Hematopoietic multipotent progenitor cell treated with erythropoietin and hydrocortisone succinate and interleukin-3 and kit ligand, for 8 days (in vitro differentiated cells): ENCODE data around the gene DAGLB.
"Not testable (repeated sequence)": the region's sequence is repeated elsewhere in the genome, so short reads cannot be mapped to it uniquely, and the experiment has no call there.

Source experiments
- DNase-seq: peaks from one replicate; pipeline ENCODE4 v3.0.0-alpha.2; 2015

The DAGLB gene

GRCh38 chr7:6423942-6424701 lies 23.6 kb downstream of the DAGLB start:
- DNase-seq: no peak

DNA sequence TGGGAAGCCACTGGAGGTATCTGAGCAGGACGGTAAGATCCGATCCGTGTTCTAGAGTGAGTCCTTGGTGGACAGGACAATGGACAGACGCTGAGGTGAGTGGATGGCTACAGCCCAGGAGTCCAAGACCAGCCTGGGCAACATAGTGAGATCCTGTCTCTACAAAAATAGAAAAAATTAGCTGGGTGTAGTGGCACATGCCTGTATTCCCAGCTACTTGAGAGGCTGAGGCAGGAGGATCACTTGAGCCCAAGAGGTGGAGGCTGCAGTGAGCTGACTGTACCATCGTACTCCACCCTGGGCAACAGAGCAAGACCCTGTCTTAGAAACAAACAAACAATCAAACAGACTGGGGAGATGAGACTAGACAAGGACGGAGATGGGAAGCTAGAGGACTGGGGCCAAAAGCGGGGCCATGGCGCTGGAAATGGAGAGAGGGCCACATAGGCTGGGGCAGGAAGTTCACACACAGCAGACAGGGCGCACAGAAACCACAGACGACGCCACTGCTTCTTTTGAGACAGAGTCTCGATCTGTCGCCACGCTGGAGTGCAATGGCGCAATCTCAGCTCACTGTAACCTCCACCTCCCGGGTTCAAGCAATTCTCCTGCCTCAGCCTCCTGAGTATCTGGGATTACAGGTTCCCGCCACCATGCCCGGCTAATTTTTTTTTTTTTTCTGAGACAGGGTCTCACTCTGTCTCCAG lies 24.7 kb downstream of the DAGLB start:
- DNase-seq: no peak

- DNase-seq: no peak
Measured at GRCh38 chr7:6422095-6422494, 25.7 kb downstream of the DAGLB start.

- no peak for DNase-seq
Measured at GRCh38 chr7:6420680-6421079, 27.1 kb downstream of the DAGLB start.

DNA sequence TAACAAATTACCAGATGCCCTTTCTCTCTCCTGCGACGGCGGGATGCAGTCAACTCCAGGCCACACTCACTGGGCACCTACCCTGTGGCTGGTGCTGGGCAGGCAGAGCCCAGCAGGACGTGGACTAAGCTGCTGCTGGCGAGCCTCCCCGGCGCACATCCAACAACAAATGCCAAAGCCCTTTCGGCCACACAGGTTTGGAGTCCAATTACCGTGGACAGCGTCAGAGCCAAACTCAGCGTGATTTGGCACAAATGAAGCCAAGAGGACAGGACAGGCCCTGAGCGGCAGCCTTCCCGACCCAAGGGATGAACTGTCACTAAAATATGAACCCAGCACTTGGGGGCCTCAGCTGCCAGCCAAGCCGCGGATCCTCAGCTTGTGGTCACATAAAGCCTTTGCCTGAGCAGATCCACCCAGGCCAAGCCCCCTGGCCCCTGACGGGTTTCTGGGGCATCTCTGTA lies 28.4 kb downstream of the DAGLB start:
- DNase-seq: no peak

GRCh38 chr7:6417408-6417807 lies 30.3 kb downstream of the DAGLB start:
- no peak for DNase-seq

- no peak for DNase-seq
Measured at GRCh38 chr7:6416516-6417145, 31.1 kb downstream of the DAGLB start.

DNA sequence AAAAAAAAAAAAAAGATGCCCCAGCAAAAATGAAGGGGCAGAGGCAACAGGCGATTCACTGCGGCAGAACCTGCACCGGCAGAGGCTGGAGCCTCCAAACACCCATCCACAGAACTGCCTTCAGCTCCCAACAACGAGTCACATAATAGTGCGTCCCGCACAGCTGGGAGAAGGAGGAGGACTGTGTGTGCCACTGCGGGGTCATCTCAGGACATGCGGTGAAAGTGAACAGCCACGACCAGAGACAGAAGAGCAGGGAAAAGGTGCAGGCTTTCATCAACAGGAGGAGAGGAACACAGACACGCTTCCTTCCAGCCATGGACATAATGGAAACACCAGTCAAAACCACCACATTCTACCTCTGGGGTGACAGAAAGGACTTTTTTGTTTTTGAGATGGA lies 34.1 kb downstream of the DAGLB start:
- DNase-seq: no peak

- DNase-seq: no peak
Measured at GRCh38 chr7:6409944-6410693, 37.6 kb downstream of the DAGLB start.

DNA sequence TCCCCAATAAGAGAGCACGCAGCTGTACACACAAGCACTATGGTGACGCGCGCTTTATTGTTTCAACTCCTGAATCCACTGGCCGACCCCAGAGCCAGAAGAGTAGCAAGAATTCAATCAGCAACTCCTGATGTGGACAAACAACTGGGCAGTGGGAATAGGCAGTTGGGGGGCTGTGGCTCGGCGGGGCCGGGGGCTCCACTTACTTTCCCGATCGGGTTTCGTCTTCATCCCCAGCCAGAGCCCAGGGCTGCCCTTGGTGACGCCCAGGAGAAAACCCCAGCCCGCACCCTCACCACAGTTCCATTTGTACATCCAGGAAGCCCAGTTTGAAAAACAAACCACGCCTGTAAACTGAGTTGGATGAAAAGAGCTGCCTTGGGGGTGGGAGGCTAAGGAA lies 38.7 kb downstream of the DAGLB start:
- no peak for DNase-seq

DNA sequence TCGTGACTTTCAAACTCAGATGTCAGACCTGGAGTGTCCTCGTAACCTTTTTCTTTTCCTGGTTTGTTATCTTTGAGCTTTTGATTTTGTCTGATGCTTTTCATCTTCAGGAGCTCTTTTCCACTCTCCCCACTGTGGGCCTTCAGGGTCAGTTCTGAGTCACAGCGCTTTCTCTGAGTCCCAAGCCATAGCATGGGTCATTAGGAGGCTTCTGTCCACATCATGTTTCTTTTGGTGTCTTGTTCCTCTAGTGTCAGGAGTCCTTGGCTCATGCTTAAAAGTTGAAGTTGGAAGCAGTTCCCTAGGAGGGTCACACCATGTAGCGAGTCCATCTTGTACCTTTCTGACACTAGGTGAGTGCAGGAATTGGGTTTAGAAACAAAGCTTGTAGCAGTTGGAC lies 40.3 kb downstream of the DAGLB start:
- DNase-seq: no peak

DNA sequence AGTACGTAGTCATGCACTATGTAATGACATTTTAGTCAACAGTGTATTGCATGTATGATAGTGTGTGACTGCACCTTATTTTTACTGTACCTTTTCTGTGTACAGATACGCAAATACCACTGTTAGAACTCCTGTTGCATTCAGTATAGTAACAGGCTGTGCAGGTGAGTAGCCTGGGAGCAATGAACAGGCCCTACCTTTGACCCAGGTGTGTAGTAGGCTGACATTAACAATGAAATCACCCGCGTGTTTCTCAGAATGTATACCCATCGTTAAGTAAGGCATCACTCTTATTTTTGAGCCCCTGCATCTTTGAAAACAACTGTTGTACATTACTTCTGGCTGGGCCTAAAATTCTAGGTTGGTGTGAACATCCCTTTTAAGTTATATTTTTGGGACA lies 41.6 kb downstream of the DAGLB start:
- no peak for DNase-seq

DNA sequence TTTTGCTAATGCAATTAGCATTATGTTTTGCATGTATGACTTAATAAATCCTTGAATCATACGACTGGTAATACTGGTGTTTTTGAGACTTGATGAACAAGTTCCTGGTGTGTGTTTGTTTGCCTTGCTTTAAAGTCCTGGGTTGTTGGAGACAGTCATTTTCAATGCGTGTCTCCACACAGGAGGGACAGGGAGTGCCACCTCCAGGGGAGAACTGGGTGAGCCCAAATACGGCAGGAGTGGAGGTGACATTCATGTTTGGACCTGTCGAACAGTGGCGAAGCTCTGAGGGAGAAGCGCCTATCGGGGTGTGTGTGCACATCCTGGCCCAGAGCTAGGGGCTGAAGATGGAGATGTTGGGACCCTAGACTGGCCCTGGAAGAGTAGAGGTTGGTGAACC lies 43.8 kb downstream of the DAGLB start:
- DNase-seq: no peak

DNA sequence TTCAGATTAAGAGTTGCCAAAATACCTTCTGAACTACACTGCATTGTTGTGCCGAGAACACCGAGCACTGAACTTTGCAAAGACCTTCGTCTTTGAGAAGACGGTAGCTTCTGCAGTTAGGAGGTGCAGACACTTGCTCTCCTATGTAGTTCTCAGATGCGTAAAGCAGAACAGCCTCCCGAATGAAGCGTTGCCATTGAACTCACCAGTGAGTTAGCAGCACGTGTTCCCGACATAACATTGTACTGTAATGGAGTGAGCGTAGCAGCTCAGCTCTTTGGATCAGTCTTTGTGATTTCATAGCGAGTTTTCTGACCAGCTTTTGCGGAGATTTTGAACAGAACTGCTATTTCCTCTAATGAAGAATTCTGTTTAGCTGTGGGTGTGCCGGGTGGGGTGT lies 45.0 kb downstream of the DAGLB start:
- DNase-seq: no peak

DNA sequence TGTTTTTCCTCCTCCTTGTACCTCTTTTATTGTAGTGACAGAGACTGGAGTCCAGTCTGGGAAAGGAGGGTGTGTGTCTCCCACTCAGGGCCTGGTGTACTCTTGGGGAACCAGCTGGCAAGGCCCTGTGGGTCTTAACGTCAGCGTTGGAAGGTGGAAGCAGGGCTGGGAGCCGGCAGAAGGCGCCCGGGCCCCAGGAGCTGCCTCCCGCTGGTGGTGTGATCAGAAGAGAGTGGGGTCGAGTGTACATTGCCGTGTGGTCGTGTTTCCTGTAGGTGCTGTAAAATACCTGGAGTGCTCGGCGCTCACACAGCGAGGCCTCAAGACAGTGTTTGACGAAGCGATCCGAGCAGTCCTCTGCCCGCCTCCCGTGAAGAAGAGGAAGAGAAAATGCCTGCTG lies 45.7 kb downstream of the DAGLB start:
- no peak for DNase-seq

- DNase-seq: no peak
Measured at GRCh38 chr7:6401536-6401935, 46.2 kb downstream of the DAGLB start.

- not testable (repeated sequence) for DNase-seq
Measured at GRCh38 chr7:6400243-6401105, 47.3 kb downstream of the DAGLB start.

DNA sequence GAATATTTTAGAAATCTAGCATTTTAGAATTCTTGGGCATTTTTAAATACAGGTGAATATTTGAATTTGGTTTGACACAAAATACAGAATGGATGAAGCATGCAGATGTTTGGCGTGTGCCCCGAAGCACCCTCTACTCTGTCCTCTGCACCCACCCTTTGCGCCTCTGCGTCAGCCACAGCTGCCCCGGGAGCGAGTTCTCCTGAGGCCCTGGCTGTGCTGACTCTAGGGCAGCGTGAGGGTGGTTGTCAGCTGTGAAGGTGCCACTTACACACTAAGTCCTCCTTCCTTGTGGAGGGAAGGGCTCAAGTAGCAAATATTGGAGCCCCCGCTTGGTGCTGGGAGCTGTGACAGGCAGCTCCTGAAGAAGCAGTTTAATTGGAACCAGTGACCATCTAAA lies 48.4 kb downstream of the DAGLB start:
- DNase-seq: no peak

GRCh38 chr7:6398943-6399342 lies 48.8 kb downstream of the DAGLB start:
- no peak for DNase-seq

- DNase-seq: not testable (repeated sequence)
Measured at GRCh38 chr7:6397759-6398495, 49.8 kb downstream of the DAGLB start.

DNA sequence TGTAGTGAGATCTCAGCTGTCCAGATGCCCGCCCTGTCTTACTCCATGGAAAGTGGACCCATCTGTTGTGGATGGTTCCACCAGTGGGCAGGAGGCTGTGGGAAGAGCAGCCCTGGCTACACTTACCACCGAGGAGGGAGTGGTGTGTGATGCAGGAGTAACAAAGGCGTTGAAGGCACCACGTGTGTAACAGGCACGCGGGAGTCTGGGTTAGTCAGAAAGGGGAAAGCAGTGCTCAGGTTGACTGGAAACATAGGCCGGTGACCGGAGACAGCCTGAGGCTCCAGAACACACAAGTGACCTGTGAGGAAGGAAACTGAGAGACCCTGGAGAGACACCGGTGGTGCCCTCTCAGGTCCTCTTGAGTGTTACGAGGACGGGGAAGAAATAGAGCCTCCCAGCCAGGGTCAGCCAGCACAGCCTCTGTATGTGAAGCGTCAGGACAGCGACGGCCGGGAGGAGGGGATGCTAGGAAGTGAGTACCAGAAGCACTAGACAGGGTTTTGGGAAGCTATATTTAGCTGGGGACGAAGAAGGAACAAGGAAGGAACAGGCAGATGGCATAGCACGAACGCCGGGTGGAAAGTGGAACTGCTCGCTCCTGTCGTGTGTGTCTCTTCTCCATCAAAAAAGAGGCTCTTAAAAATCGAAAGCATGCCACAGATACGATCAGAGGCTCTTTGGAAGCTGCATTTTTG lies 51.7 kb downstream of the DAGLB start:
- peak; percentile 31 for DNase-seq
